HPDE6-E6E7 (cell line): Measurements from ENCODE around the gene PEAK3.

ENCODE experiments used
- DNase-seq: peaks from one replicate; pipeline ENCODE4 v3.0.0; 2011; ENCODE audit warnings: missing footprints; ENCODE audit errors: extremely low spot score

The PEAK3 gene

GRCh38 chr19:2270423-2271233 is 11.3 kb downstream of the PEAK3 start:
- DNase-seq: peak; percentile 81

DNA sequence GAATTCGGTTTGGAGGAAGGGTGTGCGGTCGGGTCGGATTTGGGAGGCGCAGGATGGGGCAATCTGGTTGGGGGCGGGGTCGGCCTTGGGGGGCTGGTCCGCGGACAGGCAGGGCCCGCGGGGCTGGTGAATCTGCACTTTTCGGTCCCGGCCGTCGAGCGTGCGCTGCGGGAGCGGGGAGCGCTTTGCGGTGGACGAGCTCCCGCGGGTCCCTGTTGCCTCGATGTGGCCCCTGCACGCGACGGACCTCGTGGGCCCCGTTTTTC is 11.9 kb downstream of the PEAK3 start:
- no peak for DNase-seq

DNA sequence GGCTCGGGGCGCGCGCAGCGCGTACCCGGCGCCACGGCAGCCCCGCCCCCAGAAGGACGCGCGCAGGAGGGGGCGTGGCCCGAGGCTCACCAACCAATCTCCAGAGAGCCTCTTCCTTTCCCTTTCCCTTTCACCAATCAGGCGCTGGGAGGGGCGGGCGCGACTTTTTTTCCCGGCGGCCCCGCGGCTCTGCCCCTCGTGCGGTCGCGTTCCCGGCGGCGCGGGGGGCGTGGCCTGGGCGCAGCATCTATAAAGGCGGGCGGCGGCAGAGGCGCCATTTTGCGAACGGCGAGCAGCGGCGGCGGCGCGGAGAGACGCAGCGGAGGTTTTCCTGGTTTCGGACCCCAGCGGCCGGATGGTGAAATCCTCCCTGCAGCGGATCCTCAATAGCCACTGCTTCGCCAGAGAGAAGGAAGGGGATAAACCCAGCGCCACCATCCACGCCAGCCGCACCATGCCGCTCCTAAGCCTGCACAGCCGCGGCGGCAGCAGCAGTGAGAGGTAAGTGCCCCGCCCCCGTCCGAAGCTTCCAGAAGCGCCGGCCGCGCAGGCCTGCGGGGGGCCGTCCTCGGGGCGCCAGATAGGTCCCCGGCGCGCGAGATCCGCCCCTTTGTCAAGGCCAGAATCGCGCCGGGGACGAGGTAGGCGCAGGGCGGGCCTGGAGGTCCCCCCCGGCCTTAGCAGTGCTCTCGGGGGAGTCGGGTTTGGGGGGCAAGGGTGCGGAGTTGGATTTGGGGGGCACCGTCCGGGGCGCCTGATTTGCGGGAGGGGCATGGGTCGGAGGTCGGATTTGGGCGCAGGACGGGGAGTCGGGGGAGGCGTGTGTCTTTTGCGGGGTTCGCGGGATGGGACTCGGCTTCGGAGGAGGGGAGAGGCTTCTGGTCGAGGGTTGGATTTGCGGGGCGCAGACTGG is 12.5 kb downstream of the PEAK3 start:
- peak; percentile 97 for DNase-seq

DNA sequence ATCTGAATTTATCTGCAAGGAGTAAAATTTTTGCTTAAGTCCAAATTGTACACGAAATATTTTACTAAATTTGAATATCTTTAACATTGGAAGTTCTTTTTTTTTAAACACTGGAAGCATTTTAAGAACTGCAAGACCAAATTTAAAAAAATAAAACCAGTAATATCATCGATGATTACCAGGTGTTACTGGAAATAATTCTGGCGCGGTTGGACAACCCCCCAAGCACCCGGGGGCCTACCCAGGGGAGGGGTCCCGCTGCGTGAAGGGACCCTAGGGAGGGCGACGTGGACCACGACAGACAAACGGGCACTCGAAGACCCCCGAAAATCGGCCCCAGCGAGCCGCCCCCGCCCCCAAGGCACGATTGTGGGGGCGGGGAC is 13.1 kb downstream of the PEAK3 start:
- no peak for DNase-seq

GRCh38 chr19:2268480-2268830 is 13.5 kb downstream of the PEAK3 start:
- no peak for DNase-seq

DNA sequence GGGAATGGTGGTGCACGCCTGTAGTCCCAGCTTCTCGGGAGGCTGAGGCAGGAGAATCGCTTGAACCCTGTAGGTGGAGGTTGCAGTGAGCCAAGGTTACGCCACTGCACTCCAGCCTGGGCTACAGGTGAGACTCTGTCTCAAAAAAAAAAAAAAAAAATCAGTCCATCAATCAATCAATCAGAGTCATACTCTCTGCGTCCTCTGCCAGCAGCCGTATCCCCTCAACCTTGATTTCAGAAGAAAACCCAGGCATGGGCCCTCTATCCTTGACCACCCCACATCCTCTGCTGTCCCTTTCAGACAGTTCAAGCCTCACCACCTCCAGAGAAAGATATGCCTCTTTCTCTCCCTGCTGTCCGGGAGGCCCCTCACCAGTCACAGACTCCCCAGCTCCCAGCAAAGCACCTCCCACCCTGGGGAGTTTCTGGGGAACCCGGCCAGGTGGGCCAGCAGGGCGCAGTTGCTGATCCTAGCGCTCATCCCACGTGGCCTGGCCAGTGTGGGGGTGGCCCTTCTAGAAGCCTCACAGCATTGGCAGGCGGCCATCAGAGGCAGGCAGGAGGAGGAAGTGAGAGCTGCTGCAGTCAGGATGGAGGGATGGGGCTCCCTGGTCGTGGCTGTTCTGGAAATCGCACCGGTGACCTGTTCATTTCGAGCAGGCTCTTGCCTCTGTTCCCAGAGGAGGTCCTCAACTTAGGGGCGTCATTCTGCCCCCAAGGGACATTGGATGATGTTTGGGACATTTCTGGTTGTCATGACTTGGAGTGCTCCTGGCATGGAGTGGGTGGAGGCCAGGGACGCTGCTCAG is 15.6 kb downstream of the PEAK3 start:
- DNase-seq: peak; percentile 40

GRCh38 chr19:2261438-2262172 is 20.4 kb downstream of the PEAK3 start:
- DNase-seq: no peak

DNA sequence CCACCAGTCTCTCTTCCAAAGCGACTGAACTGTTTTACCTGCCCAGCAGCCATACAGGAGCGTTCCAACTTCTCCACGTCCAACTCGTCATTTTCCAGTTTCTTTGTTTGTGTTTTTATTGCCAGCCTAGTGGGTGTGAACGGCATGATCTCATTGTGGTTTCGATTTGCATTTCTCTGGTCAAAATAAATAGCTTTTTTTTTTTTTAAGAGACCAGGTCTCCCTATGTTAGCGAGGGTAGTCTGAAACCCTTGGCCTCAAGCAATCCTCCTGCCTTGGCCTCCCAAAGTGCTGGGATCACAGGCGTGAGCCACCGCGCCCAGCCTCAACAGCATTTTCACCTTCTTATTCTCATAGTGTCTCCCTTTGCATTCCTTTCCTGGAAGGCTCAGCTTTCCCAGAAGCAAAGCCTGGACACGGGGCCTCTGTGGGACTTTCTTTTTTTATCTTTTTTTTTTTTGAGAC is 21.6 kb downstream of the PEAK3 start:
- DNase-seq: no peak

DNA sequence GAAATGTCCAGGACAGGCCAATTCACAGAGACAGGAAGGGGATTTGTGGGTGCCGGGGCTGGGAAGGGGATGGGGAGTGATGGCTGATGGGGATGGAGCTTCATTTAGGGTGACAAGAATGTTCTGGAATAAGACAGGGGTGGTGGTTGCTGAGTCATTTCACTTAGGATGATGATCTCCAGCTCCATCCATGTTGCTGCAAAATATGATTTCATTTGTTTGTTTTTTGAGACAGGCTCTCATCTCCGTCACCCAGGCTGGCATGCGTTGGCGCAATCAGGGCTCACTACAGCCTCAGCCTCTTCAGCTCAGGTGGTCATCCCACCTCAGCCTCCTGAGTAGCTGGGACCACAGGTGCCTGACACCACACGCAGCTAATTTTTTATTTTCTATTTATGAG is 22.6 kb downstream of the PEAK3 start:
- no peak for DNase-seq

GRCh38 chr19:2255982-2256685 is 25.8 kb downstream of the PEAK3 start, which contains the start of gene JSRP1:
Gene JSRP1 (minus strand): TSS chr19:2256417. CDS start chr19:2255314, 1,103 bp downstream.
- no peak for DNase-seq

- no peak for DNase-seq
Measured at GRCh38 chr19:2255112-2255845, 26.7 kb downstream of the PEAK3 start.

DNA sequence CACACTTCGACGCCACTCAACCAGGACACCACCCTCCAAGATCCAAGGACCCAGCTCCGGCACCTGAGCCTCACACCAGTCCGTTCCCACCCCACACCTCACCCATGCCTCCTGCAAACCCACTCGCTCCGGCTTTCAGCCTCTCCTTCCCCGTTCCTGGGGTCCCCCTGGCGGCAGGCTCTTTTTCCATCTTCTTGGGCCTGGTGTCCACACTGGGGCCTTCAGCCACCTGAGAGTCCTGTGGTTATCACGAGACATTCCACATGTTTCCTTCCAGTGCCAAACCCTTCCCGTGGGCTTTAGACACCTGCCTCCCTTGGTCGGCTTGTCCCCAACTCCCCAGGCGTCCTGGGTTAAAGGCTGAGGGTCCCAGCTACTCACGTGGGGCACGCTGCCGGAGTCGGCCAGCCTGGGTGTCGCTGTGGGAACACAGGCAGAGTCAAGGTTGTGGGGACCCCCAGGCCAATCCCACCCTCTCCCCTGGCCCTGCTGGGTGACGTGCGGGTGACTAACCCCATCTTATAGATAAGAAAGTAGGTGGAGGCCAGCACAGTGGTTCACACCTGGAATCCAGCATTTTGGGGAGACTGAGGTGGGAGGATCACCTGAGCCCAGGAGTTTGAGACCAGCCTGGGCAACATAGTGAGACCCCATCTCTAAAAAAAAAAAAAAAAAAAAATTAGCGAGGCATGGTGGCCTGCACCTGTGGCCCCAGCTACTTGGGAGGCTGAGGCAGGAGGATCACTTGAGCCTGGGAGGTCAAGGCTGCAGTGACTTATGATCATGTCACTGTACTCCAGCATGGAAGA is 27.7 kb downstream of the PEAK3 start:
- DNase-seq: no peak

DNA sequence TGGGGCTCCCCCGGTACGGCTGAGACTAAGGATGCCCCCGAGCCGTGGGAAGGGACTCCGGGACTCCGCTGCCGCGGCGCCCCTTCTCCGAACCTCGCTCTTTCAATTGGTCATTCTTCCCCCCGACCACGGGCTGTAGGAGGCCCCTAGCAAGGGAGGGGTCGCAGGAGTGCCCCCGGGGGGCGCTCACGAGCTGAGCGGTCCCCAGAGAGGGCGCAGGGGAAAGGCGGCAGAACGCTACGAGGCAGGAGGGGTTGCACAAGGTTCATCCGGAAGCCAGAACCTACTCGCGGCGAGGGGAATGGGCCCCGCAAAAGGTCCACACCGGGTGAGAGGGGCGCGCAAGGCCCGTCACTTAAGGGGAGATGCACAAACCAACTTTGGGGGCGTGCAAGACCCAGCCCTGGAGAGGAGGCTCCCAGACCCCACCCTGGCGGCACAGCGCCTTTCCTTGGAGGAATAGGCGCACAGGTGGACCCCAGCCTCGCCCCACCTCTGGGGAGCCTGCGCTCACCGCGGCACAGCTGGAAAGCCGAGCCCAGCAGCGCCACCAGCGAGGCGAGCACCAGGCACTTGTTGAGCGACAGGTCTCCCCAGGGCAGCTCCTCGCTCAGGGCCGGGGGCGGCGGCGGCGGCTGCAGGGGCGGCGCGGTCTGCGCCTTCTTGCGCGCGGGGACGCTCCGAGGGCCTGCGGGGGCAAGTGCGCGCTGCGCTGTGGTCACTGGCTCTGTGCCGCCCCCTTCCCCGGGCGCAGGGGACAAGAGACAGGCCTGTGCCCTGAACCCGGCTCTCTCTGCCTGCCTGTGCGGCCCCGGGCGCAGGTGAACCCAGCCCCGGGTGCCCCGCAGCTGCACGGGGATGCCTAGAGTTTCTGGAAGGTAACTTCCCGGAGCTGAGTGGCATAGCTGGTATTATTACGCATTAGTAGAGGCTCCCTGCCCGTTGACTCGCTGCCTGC is 28.6 kb downstream of the PEAK3 start:
- DNase-seq: no peak

- DNase-seq: no peak
Measured at GRCh38 chr19:2252797-2253105, 29.2 kb downstream of the PEAK3 start.

GRCh38 chr19:2252055-2252796 is 29.7 kb downstream of the PEAK3 start:
- no peak for DNase-seq

DNA sequence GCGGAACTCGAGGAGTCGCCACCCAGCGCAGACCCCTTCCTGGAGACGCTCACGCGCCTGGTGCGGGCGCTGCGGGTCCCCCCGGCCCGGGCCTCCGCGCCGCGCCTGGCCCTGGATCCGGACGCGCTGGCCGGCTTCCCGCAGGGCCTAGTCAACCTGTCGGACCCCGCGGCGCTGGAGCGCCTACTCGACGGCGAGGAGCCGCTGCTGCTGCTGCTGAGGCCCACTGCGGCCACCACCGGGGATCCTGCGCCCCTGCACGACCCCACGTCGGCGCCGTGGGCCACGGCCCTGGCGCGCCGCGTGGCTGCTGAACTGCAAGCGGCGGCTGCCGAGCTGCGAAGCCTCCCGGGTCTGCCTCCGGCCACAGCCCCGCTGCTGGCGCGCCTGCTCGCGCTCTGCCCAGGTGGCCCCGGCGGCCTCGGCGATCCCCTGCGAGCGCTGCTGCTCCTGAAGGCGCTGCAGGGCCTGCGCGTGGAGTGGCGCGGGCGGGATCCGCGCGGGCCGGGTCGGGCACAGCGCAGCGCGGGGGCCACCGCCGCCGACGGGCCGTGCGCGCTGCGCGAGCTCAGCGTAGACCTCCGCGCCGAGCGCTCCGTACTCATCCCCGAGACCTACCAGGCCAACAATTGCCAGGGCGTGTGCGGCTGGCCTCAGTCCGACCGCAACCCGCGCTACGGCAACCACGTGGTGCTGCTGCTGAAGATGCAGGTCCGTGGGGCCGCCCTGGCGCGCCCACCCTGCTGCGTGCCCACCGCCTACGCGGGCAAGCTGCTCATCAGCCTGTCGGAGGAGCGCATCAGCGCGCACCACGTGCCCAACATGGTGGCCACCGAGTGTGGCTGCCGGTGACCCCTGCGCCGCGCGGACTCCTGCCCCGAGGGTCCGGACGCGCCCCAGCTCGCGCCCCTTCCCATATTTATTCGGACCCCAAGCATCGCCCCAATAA is 30.6 kb downstream of the PEAK3 start:
- DNase-seq: no peak

DNA sequence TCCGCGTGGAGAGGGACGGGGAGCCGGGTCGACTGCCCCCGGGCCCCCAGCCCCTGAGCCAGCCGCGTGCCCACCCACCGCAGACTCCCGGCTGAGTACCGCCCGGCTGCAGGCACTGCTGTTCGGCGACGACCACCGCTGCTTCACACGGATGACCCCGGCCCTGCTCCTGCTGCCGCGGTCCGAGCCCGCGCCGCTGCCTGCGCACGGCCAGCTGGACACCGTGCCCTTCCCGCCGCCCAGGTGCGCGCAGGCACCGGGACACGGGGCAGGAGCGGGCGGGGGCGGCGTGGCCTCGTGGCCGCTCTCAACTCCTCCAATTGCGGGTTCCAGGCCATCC is 31.2 kb downstream of the PEAK3 start:
- no peak for DNase-seq
